GM12865 (cell line): ENCODE measurements around the gene AKAP10.

ENCODE experiments used
- DNase-seq: peaks from one replicate; pipeline ENCODE4 v3.0.0; 2010; ENCODE audit warnings: low read depth
- H3K4me3 ChIP-seq: 2 replicates; pipeline ENCODE4 v1.5.1; 2011; ENCODE audit warnings: mild to moderate bottlenecking, low read depth, low read length, control low read depth
- TF ChIP-seq, protein P1 (sequence below): IDR thresholded peaks from 2 replicates; pipeline ENCODE4 v1.5.1; 2011; ENCODE audit warnings: low read length, control low read depth, low read depth, inconsistent platforms; ENCODE audit not compliant: insufficient read depth; ENCODE audit errors: missing control alignments

The AKAP10 gene

DNA sequence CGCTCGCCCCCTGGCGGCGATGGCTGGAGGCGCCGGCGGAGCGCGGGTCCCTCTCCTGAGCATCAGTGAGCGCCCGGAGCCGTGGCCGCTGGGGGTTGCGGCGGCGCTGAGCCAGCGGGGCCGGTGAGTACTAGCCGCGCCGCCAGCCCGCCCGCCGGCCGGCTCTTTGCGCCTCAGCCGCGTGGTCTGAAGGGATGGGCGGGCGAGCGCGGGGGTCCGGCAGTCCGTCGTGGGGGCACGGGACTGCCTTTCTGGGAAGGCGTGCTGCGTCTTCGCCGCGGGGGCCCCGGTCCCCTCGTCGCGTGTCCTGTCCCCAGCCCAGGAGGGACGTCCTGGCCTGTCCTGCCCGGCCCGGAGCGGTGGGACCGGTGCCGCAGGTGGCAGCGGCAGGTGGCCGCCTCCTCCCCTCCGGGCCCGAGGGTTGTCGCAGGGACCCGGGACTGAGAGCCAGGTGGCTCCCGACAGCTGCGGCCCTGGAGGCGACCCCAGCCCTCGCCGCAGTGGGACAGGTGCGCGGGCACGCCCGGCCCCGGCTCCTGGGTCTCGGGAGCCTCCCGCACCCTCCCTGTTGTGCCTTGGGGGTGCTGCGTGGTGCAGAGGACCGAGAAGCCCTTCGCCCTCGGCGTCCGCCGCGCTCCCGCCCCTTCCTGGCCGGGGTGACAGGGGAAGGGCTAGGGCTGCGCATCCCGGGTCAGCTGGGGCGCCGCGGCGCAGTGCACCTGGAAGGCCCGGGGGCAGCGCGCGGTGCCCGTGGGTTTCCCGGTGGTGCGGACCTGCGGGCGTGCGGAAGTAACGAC lies 31.9 kb upstream of the AKAP10 start, which contains the start of gene SPECC1:
SPECC1 (plus strand) TSS at position 58 of the 797 bp plus-strand sequence. CDS start 87,293 bp downstream, outside the sequence.
- peak; percentile 81 for DNase-seq
- peak within 1 kb of the TSS; percentile 80 for H3K4me3 ChIP-seq
- TF ChIP-seq, protein P1, sequence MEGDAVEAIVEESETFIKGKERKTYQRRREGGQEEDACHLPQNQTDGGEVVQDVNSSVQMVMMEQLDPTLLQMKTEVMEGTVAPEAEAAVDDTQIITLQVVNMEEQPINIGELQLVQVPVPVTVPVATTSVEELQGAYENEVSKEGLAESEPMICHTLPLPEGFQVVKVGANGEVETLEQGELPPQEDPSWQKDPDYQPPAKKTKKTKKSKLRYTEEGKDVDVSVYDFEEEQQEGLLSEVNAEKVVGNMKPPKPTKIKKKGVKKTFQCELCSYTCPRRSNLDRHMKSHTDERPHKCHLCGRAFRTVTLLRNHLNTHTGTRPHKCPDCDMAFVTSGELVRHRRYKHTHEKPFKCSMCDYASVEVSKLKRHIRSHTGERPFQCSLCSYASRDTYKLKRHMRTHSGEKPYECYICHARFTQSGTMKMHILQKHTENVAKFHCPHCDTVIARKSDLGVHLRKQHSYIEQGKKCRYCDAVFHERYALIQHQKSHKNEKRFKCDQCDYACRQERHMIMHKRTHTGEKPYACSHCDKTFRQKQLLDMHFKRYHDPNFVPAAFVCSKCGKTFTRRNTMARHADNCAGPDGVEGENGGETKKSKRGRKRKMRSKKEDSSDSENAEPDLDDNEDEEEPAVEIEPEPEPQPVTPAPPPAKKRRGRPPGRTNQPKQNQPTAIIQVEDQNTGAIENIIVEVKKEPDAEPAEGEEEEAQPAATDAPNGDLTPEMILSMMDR, result peak; percentile 96

- peak overlapping the region; percentile 80 for H3K4me3 ChIP-seq
- no peak for DNase-seq
- TF ChIP-seq, protein P1, result no peak
These were observed 31.3 kb upstream of the AKAP10 start for GRCh38 chr17:20009052-20009301.

DNA sequence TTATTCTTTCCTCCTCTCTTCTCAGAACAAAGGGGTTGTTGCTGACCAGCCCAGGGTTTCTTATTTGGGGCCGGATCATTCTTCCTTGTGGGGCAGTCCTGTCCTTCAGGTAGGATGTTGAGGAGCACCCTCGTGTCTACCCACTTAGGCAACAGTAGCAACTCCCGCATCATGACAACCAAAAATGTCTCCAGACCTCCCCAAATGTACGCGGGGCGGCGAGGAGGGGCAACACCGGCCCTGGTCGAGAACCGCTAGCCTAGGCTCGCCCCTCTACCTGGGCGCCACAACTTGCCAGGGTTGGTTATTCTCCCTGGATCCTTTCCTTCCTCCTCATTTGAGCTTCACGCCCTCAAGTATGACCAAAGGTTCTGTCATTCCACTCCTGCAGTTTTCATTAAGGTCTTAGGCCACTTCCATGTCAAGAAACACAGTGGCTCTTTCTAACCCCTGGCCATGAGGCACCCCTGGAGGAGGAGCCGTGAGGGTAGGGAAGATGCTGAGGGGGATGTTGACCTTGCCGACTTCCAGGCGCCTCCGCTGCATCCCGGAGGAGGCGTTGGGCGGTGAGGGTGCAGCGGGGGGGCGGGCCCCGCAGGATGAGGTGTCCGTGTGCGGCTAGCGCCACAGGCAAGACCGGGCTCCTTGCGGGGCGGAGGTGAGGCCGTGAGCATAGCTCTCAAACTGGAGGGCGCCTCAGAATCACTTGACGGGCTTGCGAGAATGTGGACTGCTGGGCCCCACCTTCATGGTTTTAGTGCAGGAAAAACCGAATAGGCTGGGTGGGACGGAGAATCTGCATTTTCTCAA lies 30.8 kb upstream of the AKAP10 start:
- peak overlapping the region; percentile 80 for H3K4me3 ChIP-seq
- DNase-seq, result peak; percentile 11
- TF ChIP-seq, protein P1, result no peak

DNA sequence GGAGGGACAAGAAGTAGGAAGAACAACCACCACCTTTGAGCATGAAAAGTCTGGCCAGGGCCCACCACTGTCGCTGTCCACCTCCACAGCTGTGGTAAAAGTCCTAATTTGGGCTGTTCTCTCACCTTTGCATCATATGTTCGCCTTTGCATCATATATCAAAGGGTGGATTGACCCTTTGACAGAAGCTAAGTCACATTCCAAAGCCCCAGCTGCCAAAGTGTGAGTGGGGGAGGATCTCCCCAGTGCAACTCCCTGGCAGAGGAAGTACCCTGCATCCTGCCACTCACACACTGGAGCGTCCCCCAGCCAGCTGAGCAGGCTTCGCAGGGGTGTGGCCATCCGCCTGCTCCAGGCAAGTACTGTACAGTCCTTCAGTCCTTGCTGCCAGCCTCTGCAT lies 18.9 kb upstream of the AKAP10 start:
- no peak overlapping the region for H3K4me3 ChIP-seq
- TF ChIP-seq, protein P1, result no peak
- DNase-seq, result no peak

DNA sequence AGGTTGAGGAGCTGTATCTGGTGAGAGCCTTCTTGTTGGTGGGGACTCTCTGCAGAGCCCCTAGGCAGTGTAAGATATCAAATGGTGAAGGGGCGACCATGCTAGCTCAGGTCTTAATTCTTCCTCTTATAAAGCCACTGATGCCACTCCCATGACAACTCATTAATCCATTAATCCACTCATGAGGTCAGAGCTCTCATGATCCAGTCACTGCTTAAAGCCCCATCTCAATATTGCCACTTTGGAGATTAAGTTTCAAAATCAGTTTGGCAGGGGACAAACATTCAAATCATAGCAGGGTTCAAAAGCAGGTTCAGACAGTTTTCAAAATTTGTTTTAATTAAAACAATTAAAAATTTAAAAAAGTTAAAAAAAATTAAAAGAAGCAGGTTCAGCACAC lies 18.5 kb upstream of the AKAP10 start:
- TF ChIP-seq, protein P1, result no peak
- H3K4me3 ChIP-seq, result no peak overlapping the region
- no peak for DNase-seq

DNA sequence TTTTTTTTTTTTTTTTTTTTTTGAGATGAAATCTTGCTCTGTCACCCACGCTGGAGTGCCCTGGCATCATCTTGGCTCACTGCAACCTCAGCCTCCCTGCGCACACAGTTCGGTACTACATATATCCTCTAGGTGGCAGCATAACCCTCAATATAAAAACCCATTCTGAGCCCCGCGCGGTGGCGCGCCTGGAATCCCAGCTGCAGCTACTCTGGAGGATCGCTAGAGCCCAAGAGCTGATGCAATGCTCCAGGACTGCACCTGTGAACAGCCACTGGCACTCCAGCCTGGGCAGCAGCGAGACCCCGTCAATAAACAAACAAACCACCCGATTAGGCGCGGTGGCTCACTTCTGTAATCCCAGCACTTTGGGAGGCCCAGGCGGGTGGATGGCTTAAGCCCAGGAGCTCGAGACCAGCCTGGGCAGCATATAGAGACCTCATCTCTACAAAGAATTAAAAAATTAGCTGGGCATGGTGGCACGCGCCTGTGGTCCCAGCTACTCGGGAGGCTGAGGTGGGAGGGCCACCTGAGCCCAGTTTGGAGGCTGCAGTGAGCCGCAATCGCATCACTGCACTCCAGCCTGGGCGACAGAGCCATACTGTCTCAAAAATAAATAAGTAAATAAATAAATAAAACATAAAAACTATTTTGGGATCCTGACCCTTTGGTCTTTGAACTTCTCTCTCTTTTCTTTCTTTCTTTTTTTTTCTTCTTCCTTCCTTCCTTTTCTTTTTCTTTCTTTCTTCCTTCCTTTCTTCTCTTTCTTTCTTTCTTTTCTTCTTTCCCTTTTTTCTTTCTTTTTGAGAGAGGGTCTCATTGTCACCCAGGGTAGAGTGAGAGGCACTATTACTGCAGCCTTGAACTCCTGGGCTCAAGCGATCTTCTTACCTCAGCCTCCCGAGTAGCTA lies 15.4 kb upstream of the AKAP10 start:
- no peak overlapping the region for H3K4me3 ChIP-seq
- TF ChIP-seq, protein P1, result peak; percentile 61
- peak; percentile 85 for DNase-seq
